Measurements from ENCODE around the gene CD9.

GRCh38 chr12:6201826-6202225, 1.6 kb downstream of the CD9 start:
- TF ChIP-seq BHLHE40 (IDR thresholded peaks at IDR 0.05; ENCODE audit: borderline replicate concordance) (no peak), SUZ12 (IDR thresholded peaks at IDR 0.05) (no peak), TARDBP (IDR thresholded peaks at IDR 0.05) (no peak), FOXK2 (IDR thresholded peaks at IDR 0.05) (no peak), CTBP1 (IDR thresholded peaks at IDR 0.05; ENCODE audit: borderline replicate concordance) (no peak), LEF1 (IDR thresholded peaks at IDR 0.05; ENCODE audit: borderline replicate concordance) (no peak), FOXM1 (IDR thresholded peaks at IDR 0.05; ENCODE audit: borderline replicate concordance) (no peak), SP1 (IDR thresholded peaks at IDR 0.05) (no peak), ELF4 (IDR thresholded peaks at IDR 0.05) (no peak), PKNOX1 (IDR thresholded peaks at IDR 0.05) (no peak), ARNT (IDR thresholded peaks at IDR 0.05) (no peak), NFRKB (IDR thresholded peaks at IDR 0.05) (no peak), HDGF (IDR thresholded peaks at IDR 0.05; ENCODE audit: borderline replicate concordance) (no peak)

All from HEK293T (cell line).